Measurements from ENCODE around the gene PRR14.

GRCh38 chr16:30606004-30606403, 44.8 kb upstream of the PRR14 start:
- TF ChIP-seq SUZ12 (IDR thresholded peaks at IDR 0.05; ENCODE audit: extremely low read depth, insufficient read depth, insufficient read length), result no peak
- no peak for TF ChIP-seq YY1 (IDR thresholded peaks at IDR 0.05; ENCODE audit: insufficient read depth, insufficient read length)
